Rectal smooth muscle tissue (tissue), 1 donor: Measurements from ENCODE around the gene FAM107B.

ENCODE experiments used
- H3K27ac ChIP-seq: one replicate; pipeline ENCODE4 v1.7.0; 2013; ENCODE audit warnings: low read depth, low read length, inconsistent platforms
- H3K27me3 ChIP-seq: one replicate; pipeline ENCODE4 v1.7.0; 2013; ENCODE audit warnings: low read length; ENCODE audit not compliant: control insufficient read depth, insufficient read depth
- H3K36me3 ChIP-seq: one replicate; pipeline ENCODE4 v1.7.0; 2013; ENCODE audit warnings: low read length; ENCODE audit not compliant: control insufficient read depth, insufficient read depth
- H3K4me1 ChIP-seq: one replicate; pipeline ENCODE4 v1.7.0; 2013; ENCODE audit warnings: low read length; ENCODE audit not compliant: control insufficient read depth, insufficient read depth
- H3K4me3 ChIP-seq: one replicate; pipeline ENCODE4 v1.7.0; 2013; ENCODE audit warnings: low read length
- H3K9ac ChIP-seq: one replicate; pipeline ENCODE4 v1.7.0; 2013; ENCODE audit warnings: low read length

The FAM107B gene

DNA sequence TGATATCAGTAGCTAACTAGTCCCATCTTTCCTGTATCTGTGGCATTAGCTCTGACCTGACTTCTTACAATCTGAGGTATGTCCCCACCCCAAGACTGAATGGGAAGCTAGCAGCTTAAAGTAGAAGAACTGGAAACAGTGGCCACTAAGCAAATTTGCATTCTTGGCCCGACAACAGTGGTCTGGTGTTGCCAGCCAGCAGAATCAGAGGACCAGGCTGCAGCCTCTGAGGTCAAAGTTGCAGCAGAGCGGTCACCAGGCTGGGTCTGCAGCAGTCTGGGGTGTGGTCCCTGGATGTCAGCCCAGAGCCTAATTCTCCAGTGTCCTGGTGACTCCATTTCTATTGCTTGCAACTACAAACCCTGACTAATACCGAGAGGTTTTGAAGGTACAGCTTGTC is 26.3 kb downstream of the FAM107B start:
- no peaks in the 10 kb centered on the region for H3K36me3 ChIP-seq
- no peaks in the 10 kb centered on the region for H3K4me1 ChIP-seq
- no peak overlapping the region for H3K27ac ChIP-seq
- H3K9ac ChIP-seq: no peak overlapping the region
- H3K27me3 ChIP-seq: no peaks in the 10 kb centered on the region
- no peak overlapping the region for H3K4me3 ChIP-seq

DNA sequence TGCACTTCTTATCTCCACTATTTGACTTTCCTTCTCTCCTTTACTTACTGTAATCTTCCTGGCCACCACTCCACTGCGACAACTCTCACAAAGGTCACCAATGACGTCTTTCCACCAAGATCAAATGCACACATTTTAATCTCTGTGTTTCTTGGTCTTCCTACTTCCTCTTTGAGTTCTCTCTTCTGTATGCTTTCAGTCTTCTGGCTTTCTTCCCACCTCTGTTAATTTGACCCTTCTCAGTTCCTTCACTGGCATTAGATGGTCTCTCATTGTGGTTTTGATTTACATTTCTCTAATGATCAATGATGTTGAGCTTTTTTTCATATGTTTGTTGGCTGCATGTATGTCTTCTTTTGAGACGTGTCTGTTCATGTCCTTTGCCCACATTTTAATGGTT is 31.9 kb downstream of the FAM107B start:
- peaks cover 6% of the 10 kb centered on the region for H3K4me1 ChIP-seq
- H3K27ac ChIP-seq: no peak overlapping the region

GRCh38 chr10:14742382-14742781 is 32.3 kb downstream of the FAM107B start:
- Histone ChIP-seq H3K27me3 (no peaks in the 10 kb centered on the region), H3K4me3 (no peak overlapping the region), H3K9ac (no peak overlapping the region), H3K36me3 (no peaks in the 10 kb centered on the region), H3K4me1 (peaks cover 10% of the 10 kb centered on the region), H3K27ac (no peak overlapping the region)

More for the DNA sequence above, 31.9 kb downstream of the FAM107B start:
- Histone ChIP-seq H3K36me3 (no peaks in the 10 kb centered on the region), H3K9ac (no peak overlapping the region), H3K27me3 (no peaks in the 10 kb centered on the region), H3K4me3 (no peak overlapping the region)

DNA sequence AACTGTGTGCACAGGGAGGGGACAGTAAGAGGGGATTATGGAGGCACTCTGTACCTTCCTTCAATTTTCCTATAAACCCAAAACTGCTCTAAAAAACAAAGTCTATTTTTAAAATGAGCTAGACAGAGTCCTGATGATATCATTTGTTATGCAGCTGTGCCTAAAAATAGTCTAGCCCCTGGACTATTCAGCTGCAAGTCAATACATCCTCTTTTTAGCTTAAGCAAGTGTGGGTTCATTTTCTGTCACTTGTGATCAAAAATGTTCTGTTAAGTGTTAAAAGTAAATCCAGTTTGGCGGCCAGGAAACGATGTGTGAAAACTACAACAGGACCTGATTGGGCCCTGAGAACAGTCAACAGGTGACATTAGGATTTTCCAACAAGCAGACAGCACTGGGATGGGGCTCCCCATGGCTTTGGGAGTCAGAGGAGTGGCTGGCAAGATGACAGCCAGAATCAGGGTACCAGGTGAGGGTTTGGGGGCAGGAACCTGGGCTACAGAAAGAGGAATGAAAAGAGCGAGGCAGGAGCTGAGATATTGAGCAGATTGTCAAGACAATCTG is 33.9 kb downstream of the FAM107B start:
- Histone ChIP-seq H3K4me1 (peaks cover 25% of the 10 kb centered on the region), H3K27me3 (no peaks in the 10 kb centered on the region), H3K4me3 (no peak overlapping the region), H3K36me3 (no peaks in the 10 kb centered on the region), H3K9ac (no peak overlapping the region), H3K27ac (no peak overlapping the region)

DNA sequence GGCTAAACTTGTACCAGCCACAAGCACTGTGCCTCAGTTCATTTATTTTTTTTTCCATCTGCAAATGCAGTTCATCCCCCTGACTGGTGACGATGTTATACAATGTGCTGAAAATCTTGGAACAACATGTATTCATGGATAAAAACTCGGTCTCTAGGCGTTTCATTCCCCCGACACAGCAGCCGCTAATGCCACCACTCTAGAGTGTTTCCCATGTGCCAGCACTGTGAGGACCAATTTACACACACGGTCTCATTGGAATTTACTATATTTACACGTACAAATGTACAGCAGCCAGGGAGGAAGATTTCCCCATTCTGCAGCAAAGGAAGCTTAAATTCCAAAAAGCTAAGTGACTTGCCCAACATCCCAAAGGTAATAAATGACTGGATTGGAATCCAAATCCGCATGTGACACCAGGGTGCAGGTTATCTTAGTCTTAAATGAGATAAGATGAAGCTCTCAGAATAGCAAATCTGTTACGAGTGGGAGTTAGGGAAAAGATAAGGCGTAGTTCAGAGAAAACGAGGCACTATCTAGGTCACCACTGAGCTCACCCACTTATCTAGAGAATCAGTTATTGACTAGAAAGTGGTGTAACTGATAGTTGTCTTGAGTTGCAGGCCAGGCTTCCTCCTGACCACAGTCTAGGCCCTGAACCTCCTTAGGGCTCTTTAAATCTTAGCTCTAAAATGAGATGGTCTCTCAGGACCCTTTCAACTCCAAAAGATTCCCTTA is 36.7 kb downstream of the FAM107B start:
- H3K4me1 ChIP-seq: peaks cover 25% of the 10 kb centered on the region
- H3K27me3 ChIP-seq: no peaks in the 10 kb centered on the region
- H3K9ac ChIP-seq: no peak overlapping the region
- no peak overlapping the region for H3K4me3 ChIP-seq
- peak overlapping the region; percentile 61 for H3K27ac ChIP-seq
- no peaks in the 10 kb centered on the region for H3K36me3 ChIP-seq

DNA sequence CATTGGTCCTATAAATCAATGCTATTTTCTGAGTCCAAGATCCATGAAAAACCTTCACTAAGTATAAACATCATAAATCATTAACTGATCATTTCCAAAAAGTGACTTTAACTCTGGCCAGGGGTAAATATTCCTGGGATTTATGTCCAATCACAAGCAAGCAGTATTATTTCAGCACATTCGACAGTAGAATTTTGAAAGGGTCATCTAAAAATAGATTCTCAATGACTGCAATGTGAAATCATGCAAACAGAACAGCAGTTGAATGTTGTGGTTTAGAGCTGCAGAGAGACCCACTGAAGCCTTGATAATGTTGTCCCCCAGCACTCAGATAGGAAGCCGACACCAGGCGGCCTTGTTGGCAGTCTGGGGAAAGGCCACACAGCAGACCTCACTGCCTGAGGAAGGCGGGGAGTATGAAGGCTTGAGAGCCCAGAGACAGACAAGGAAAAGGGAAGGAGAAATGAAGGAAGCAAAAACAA is 38.1 kb downstream of the FAM107B start:
- Histone ChIP-seq H3K9ac (no peak overlapping the region), H3K27ac (peak overlapping the region; percentile 72), H3K36me3 (no peaks in the 10 kb centered on the region), H3K27me3 (no peaks in the 10 kb centered on the region), H3K4me1 (peaks cover 25% of the 10 kb centered on the region), H3K4me3 (no peak overlapping the region)

DNA sequence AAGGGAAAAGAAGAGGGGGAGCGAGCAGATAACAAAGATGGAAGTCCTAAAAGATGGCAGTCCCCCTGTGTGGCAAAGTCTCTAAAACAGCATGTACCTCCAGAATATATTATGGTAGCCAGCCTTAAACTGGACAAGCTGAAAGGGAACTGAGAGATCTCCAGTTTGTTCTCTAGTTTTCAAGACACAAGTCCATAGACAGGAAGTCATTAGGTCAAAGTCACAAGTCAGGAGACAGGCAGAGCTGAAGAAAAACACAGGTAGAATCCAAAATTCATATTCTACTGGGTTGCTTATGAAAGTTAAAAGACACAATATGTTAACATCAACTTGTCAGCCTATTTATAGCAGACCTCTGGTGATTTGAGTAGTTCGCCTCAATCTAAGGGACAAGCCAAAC is 38.7 kb downstream of the FAM107B start:
- no peak overlapping the region for H3K9ac ChIP-seq
- no peaks in the 10 kb centered on the region for H3K36me3 ChIP-seq
- H3K4me3 ChIP-seq: no peak overlapping the region
- peaks cover 25% of the 10 kb centered on the region for H3K4me1 ChIP-seq
- H3K27ac ChIP-seq: peak overlapping the region; percentile 72
- H3K27me3 ChIP-seq: no peaks in the 10 kb centered on the region

DNA sequence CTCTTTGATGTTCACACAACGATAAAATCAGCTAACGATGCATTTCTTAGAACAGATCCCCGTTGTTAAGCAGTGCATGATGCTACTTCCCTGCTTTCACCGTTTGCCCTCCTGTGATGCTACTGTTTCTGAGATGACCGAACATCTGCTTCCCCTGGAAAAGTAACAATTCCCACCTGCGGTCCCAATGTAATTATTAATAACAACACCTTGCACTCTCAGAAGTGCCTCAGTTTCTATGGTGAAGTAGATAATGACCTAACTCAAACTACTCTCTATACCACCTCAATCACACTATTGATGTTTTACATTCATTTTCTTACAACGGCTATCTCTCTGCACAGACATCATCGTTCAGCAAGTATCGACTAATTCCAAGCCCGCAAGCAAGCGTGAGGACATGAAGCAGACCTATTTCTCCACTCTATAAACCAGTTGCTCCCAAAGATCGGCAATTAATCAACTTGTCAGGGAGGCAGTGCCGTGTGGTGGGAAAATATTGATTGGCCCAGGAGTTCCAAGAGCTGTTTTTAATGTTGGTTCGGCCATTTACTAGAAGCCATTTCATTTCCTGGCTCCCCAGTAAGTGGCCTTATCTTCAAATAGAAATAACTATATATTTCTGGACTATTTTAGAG is 42.7 kb downstream of the FAM107B start:
- no peak overlapping the region for H3K27ac ChIP-seq
- H3K36me3 ChIP-seq: no peaks in the 10 kb centered on the region
- H3K4me3 ChIP-seq: no peak overlapping the region
- no peaks in the 10 kb centered on the region for H3K27me3 ChIP-seq
- H3K4me1 ChIP-seq: peaks cover 11% of the 10 kb centered on the region
- no peak overlapping the region for H3K9ac ChIP-seq

DNA sequence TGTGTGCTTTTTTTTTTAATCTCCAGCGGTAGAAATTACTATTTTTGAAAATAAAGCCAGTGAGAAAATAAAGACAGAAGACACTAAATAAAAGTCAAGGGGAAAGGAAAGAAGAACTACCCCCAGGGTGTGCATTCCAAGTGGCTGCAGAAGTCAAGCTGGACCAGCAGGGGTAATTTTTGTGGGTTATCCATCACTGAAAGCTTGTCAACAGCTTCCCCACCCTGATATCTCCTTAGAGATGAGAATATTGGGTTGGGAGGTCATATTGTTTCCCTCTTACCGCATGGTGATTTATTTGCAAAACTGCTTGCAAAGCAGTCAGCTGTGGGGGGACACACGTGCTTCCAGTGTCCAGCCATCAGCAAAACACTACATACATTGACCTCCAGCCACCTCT is 46.4 kb downstream of the FAM107B start:
- no peaks in the 10 kb centered on the region for H3K4me1 ChIP-seq
- no peaks in the 10 kb centered on the region for H3K36me3 ChIP-seq
- H3K27me3 ChIP-seq: no peaks in the 10 kb centered on the region
- no peak overlapping the region for H3K4me3 ChIP-seq
- no peak overlapping the region for H3K27ac ChIP-seq
- no peak overlapping the region for H3K9ac ChIP-seq

- no peaks in the 10 kb centered on the region for H3K27me3 ChIP-seq
- H3K4me3 ChIP-seq: no peak overlapping the region
- H3K27ac ChIP-seq: no peak overlapping the region
- no peak overlapping the region for H3K9ac ChIP-seq
- H3K36me3 ChIP-seq: no peaks in the 10 kb centered on the region
- no peaks in the 10 kb centered on the region for H3K4me1 ChIP-seq
Observed at GRCh38 chr10:14727924-14728323, 46.8 kb downstream of the FAM107B start.

DNA sequence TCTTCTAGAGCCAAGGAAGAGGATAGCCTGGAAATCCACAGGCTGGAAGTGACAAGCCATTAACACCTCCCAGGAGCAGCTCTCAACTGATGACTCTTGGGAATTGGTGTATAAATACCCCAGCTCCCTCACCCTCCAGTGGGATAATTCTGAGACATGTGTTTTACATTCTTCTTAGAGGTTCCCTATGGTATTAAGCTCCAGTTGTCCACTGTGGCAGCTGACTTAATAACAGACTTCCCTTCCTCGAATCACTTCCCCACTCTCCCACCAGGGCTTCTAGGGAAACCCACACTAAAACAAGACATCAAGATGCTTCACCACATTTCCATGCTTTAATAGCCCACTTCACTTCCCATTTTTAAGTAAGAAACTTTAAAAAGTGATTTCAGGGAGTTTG is 47.2 kb downstream of the FAM107B start:
- H3K36me3 ChIP-seq: no peaks in the 10 kb centered on the region
- no peak overlapping the region for H3K4me3 ChIP-seq
- H3K4me1 ChIP-seq: no peaks in the 10 kb centered on the region
- no peak overlapping the region for H3K27ac ChIP-seq
- no peaks in the 10 kb centered on the region for H3K27me3 ChIP-seq
- no peak overlapping the region for H3K9ac ChIP-seq

DNA sequence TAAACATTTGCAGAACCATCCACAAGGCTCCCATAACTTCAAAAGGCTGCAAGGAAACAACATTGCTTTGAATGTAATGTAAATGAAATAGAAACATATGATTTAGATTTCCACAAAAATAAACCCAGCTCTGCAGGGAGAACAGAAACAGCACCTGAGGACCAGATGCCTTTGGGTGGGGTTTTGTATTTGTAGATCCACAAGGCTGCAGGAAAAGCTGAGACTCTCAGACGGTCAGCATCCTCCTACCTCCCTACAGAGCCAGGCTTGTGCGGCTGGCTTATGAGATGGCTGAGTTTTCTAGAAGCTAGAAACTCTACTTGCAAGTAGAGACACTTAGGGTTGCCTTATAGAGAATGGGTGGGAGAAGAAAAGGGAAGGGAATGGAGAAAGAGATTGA is 49.8 kb downstream of the FAM107B start:
- no peak overlapping the region for H3K9ac ChIP-seq
- H3K4me3 ChIP-seq: no peak overlapping the region
- no peaks in the 10 kb centered on the region for H3K4me1 ChIP-seq
- no peak overlapping the region for H3K27ac ChIP-seq
- H3K27me3 ChIP-seq: no peaks in the 10 kb centered on the region
- H3K36me3 ChIP-seq: no peaks in the 10 kb centered on the region
